GM23338 (cell line): ENCODE measurements around the gene FRAS1. TPM values are rescaled to one million over a fixed set of nuclear protein-coding genes. Genes with fewer than 3 reads are reported as not detected.
A peak's percentile ranks its signal among the peaks of the same experiment; 100 is the strongest.
"Not testable (repeated sequence)": the region's sequence is repeated elsewhere in the genome, so short reads cannot be mapped to it uniquely, and the experiment has no call there.

Experiments
- ATAC-seq: fragments of 200-7000 bp; cut with Tn5 transposase; 3 replicates; pipeline ENCODE4 v1.9.1; 2020
- DNase-seq: peaks from one replicate; pipeline ENCODE4 v3.0.0-alpha.2; 2015; ENCODE audit warnings: low spot score
- H2AFZ ChIP-seq: fragments of 200-600 bp; sonication (generic); 2 replicates; pipeline ENCODE4 v1.8.0; 2016; ENCODE audit warnings: antibody characterized with exemption, mild to moderate bottlenecking, moderate library complexity
- H3F3A ChIP-seq: fragments of 200-600 bp; sonication (generic); replicated peaks from 2 replicates; pipeline ENCODE4 v1.8.0; 2017; ENCODE audit warnings: antibody characterized with exemption, mixed run types, low read depth
- H3K27ac ChIP-seq: fragments of 200-600 bp; sonication (generic); 2 replicates; pipeline ENCODE4 v1.6.1; 2016; ENCODE audit warnings: low read depth
- H3K27me3 ChIP-seq: fragments of 200-600 bp; sonication (generic); 2 replicates; pipeline ENCODE4 v1.8.0; 2016; ENCODE audit warnings: mild to moderate bottlenecking, mixed run types, moderate library complexity; ENCODE audit not compliant: insufficient read depth
- H3K36me3 ChIP-seq: fragments of 200-600 bp; sonication (generic); 2 replicates; pipeline ENCODE4 v1.8.0; 2016; ENCODE audit warnings: mild to moderate bottlenecking; ENCODE audit not compliant: insufficient read depth
- H3K4me1 ChIP-seq: fragments of 200-600 bp; sonication (generic); 2 replicates; pipeline ENCODE4 v1.8.0; 2016; ENCODE audit warnings: mild to moderate bottlenecking, moderate library complexity; ENCODE audit not compliant: insufficient read depth
- H3K4me2 ChIP-seq: fragments of 200-600 bp; sonication (generic); 2 replicates; pipeline ENCODE4 v1.7.1; 2017; ENCODE audit warnings: mixed run types
- H3K4me3 ChIP-seq: fragments of 200-600 bp; sonication (generic); 2 replicates; pipeline ENCODE4 v1.6.1; 2016; ENCODE audit warnings: mixed run types
- H3K79me2 ChIP-seq: fragments of 200-600 bp; sonication (generic); replicated peaks from 2 replicates; pipeline ENCODE4 v1.8.0; 2017; ENCODE audit warnings: mild to moderate bottlenecking; ENCODE audit not compliant: insufficient read depth
- H3K9me2 ChIP-seq: fragments of 200-600 bp; sonication (generic); 2 replicates; pipeline ENCODE4 v1.8.0; 2017; ENCODE audit not compliant: insufficient read depth
- H4K20me1 ChIP-seq: fragments of 200-600 bp; sonication (generic); replicated peaks from 2 replicates; pipeline ENCODE4 v1.8.0; 2017; ENCODE audit warnings: mild to moderate bottlenecking; ENCODE audit not compliant: insufficient read depth
- H3K27ac Mint-ChIP-seq: 2 replicates; pipeline ENCODE4 v1.8.0; 2020; ENCODE audit warnings: inconsistent platforms, mild to moderate bottlenecking, moderate library complexity, mixed read lengths
- H3K27me3 Mint-ChIP-seq: 3 replicates; pipeline ENCODE4 v1.8.0; 2022; ENCODE audit warnings: low read depth, mild to moderate bottlenecking, moderate library complexity, mixed read lengths, inconsistent platforms; ENCODE audit not compliant: insufficient read depth, poor library complexity
- H3K36me3 Mint-ChIP-seq: 3 replicates; pipeline ENCODE4 v1.8.0; 2021; ENCODE audit warnings: low read depth, mild to moderate bottlenecking, inconsistent platforms, moderate library complexity, mixed read lengths
- H3K4me1 Mint-ChIP-seq: 3 replicates; pipeline ENCODE4 v1.8.0; 2020; ENCODE audit warnings: mild to moderate bottlenecking, inconsistent platforms, mixed read lengths
- H3K4me3 Mint-ChIP-seq: 3 replicates; pipeline ENCODE4 v1.8.0; 2021; ENCODE audit warnings: moderate library complexity, mild to moderate bottlenecking, inconsistent platforms, mixed read lengths
- H3K9me3 Mint-ChIP-seq: 3 replicates; pipeline ENCODE4 v1.8.0; 2020; ENCODE audit warnings: moderate library complexity, mild to moderate bottlenecking, inconsistent platforms, mixed read lengths
- CREB1 ChIP-seq: fragments of 250-450 bp; sonication (Bioruptor Pico); IDR thresholded peaks from 2 replicates; pipeline ENCODE4 v1.5.0; 2020; ENCODE audit warnings: low read depth, mild to moderate bottlenecking, moderate library complexity
- CTCF ChIP-seq, 2 experiments: fragments of 200-600 bp in 1 of 2; sonication (generic) in 1 of 2; conservative IDR thresholded peaks; 2 replicates each; pipeline versions ENCODE4 v1.5.1 to v1.6.1; 2016 to 2017; ENCODE audit warnings: antibody characterized with exemption in 2 of 2, low read depth in 2 of 2, mild to moderate bottlenecking in 2 of 2, moderate library complexity in 1 of 2
- ETS1 ChIP-seq: IDR thresholded peaks from 2 replicates; pipeline ENCODE4 v1.6.1; 2016; ENCODE audit warnings: antibody characterized with exemption
- EZH2 ChIP-seq: fragments of 200-600 bp; sonication (generic); IDR thresholded peaks from one replicate; pipeline ENCODE4 v1.8.0; 2017; ENCODE audit warnings: antibody characterized with exemption, mild to moderate bottlenecking, low read depth; ENCODE audit not compliant: unreplicated experiment
- NANOG ChIP-seq: IDR thresholded peaks from 2 replicates; pipeline ENCODE4 v1.6.1; 2016; ENCODE audit warnings: antibody characterized with exemption, borderline replicate concordance
- STAT1 ChIP-seq: IDR thresholded peaks from one replicate; pipeline ENCODE4 v1.6.1; 2016; ENCODE audit warnings: antibody characterized with exemption; ENCODE audit not compliant: unreplicated experiment
- ZNF331 ChIP-seq: fragments of 250-450 bp; sonication (Bioruptor Pico); IDR thresholded peaks from 2 replicates; pipeline ENCODE4 v1.5.0; 2020; ENCODE audit warnings: low read depth, mild to moderate bottlenecking, moderate library complexity
- polyA plus RNA-seq: library from polyadenylated mRNA; unstranded; fragments of >200 nt; fragmentation: Nextera tagmentation; extraction: Ambion mirVana; gene quantifications from 2 replicates; pipeline ENCODE4 v1.2.1, GENCODE V29; 2016
- total RNA-seq: library from RNA; depleted of rRNA; stranded (reverse); fragments of >200 nt; shearing (Covaris generic); gene quantifications from 2 replicates; pipeline ENCODE4 v1.2.3, GENCODE V29; 2014

Gene FRAS1
- total and polyA plus RNA-seq, 2 experiments from 2014 or later: 12.4 to 108 TPM

- H3K36me3 ChIP-seq: peaks cover 11% of the 10 kb centered on the region; the same call in 1 of the 2 replicates
- Mint-ChIP-seq H3K9me3 (peaks cover 21% of the 10 kb centered on the region), H3K36me3 (peaks cover 42% of the 10 kb centered on the region), H3K4me1 (peaks cover 26% of the 10 kb centered on the region), H3K27ac (peak overlapping the region; percentile 97), H3K4me3 (peak overlapping the region; percentile 44; the same call in 2 of the 3 replicates)
- peaks cover 19% of the 10 kb centered on the region for H3K79me2 ChIP-seq
- H4K20me1 ChIP-seq, H3K27me3 ChIP-seq, H3K9me2 ChIP-seq, H3K27me3 Mint-ChIP-seq, H2AFZ ChIP-seq: not testable (repeated sequence)
- peak overlapping the region; percentile 94 for H3K27ac ChIP-seq
- ATAC-seq (peak; percentile 52), DNase-seq (peak; percentile 21)
- H3K4me3 ChIP-seq: peak overlapping the region; percentile 20
- peaks cover 36% of the 10 kb centered on the region for H3K4me1 ChIP-seq
- peaks cover 21% of the 10 kb centered on the region for H3F3A ChIP-seq
- peak overlapping the region; percentile 5 for H3K4me2 ChIP-seq
Observed at GRCh38 chr4:78092350-78092749, 35.2 kb downstream of the FRAS1 start.

- peak overlapping the region; percentile 94 for H3K27ac ChIP-seq
- DNase-seq: peak; percentile 78
Observed at GRCh38 chr4:78092850-78093249, 35.7 kb downstream of the FRAS1 start.

More at GRCh38 chr4:78092850-78093249, 35.7 kb downstream of the FRAS1 start:
- Mint-ChIP-seq H3K9me3 (peaks cover 24% of the 10 kb centered on the region), H3K4me3 (peak overlapping the region; percentile 41; the same call in 2 of the 3 replicates), H3K27ac (peak overlapping the region; percentile 97), H3K27me3 (peaks cover 3% of the 10 kb centered on the region), H3K36me3 (peaks cover 47% of the 10 kb centered on the region), H3K4me1 (peaks cover 26% of the 10 kb centered on the region)
- TF ChIP-seq ZNF331 (CRISPR knock-in tag): no peak
- no peak for TF ChIP-seq CTCF (conservative IDR thresholded peaks at IDR 0.05; ENCODE audit: low read depth in 2 of 2)
- no peak for TF ChIP-seq EZH2
- peak; percentile 74; the same call in 1 of the 2 replicates for TF ChIP-seq NANOG
- no peak for TF ChIP-seq ETS1
- no peak for TF ChIP-seq CREB1
- TF ChIP-seq STAT1: no peak
- Histone ChIP-seq H4K20me1 (no peaks in the 10 kb centered on the region), H3K27me3 (no peaks in the 10 kb centered on the region), H3K36me3 (peaks cover 11% of the 10 kb centered on the region; the same call in 1 of the 2 replicates), H2AFZ (no peak overlapping the region), H3K79me2 (peaks cover 22% of the 10 kb centered on the region), H3K4me2 (peak overlapping the region; percentile 19), H3K4me3 (peak overlapping the region; percentile 20), H3K9me2 (no peaks in the 10 kb centered on the region), H3F3A (peaks cover 21% of the 10 kb centered on the region), H3K4me1 (peaks cover 36% of the 10 kb centered on the region)
- ATAC-seq: peak; percentile 86
